ENCODE results near the gene WDR90.

Gene WDR90

DNA sequence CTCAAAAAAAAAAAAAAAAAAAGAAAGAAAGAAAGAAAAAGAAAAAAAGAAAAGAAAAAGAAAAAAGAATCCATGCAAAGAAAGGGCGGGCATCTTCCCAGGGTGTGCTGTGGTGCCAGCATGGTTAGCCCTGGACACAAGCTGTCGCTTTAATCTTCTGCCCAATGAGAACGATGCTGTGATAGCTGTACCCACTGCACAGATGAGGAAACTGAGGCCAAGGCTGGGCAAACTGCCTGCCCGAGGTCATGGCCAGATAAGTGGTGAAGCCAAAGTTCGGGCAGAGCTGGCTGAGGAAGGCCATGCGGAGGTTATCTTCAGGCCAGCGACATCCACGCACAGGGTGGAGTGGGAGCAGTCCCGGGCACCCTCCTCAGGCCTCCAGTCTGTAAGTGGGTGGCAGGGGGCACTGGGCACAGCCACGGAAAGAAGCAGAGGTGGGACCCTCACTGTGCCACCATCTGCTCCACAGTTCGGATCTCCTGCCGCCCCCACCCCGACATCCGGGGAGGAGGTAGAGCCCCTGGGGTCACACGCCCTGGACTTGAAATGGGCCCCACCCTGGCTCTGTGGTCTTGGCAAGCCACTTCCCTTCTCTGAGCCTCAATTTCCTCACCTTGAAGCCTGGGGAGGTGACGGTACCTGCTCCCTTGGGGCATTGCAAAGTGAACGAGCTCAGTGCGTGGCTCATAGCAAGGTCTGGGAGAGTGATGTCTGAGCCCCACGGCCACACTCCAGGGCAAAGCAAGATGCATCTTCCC, 49.9 kb downstream of the WDR90 start:
- no peaks in the 10 kb centered on the region for H3K27me3 ChIP-seq (ENCODE audit: insufficient read depth, low read length)

DNA sequence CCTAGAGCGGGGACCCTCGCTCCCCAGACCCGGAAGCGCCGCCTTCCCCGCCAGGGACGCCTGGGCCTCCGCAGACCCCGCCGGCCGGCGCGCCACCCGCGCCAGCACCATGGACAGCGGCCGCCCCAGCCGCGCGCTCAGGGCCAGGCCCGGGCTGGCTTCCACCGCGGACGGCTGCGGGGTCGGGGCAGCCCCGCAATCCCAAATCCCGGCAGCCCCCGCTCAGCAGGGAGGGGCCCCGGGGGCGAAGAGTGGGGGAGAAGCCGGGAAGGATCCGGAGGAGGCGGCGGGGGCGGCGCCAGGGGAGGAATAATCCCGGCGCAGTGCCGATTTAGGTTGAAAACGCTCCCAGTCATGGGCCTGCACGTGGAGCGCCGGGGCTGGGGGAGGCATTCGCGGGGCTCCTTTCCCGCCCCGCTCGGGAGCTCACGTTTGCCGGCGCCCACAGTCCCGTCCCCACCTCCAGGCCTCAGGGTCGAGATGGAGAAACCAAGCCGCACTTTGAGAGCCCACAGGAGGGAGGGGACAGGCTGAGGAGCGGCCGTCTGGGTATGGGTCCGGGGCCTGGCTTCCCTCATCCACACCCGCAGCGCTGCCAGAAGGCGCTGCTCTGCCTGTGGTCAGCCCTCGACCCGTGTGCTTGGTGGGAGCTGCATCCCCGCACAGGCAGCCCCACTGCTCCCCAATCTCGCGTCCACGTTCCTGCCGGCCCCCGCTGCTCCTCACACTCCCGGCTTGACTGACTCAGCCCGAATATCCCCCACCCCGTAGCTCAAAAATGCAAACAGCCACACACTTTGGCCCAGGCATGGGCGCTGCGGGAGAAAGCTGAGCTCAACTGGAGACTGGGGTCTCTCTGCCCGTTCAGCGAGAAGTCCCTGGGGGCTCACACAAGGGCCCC, 51.8 kb downstream of the WDR90 start:
- no peak overlapping the region for H3K4me3 ChIP-seq (ENCODE audit: low read depth, low read length, poor library complexity, severe bottlenecking)

More for the DNA sequence above, 49.9 kb downstream of the WDR90 start:
- Histone ChIP-seq H3K79me2 (ENCODE audit: insufficient read depth, low read length) (no peaks in the 10 kb centered on the region), H3K27ac (ENCODE audit: low read depth, low read length, poor library complexity, severe bottlenecking) (no peak overlapping the region), H3K4me1 (ENCODE audit: insufficient read depth, low read length, severe bottlenecking) (peaks cover 17% of the 10 kb centered on the region), H3K9me2 (ENCODE audit: low read depth, low read length) (no peaks in the 10 kb centered on the region), H3K36me3 (ENCODE audit: insufficient read depth, low read length) (no peaks in the 10 kb centered on the region), H3F3A (ENCODE audit: insufficient read depth, low read length) (no peaks in the 10 kb centered on the region), H3K9me3 (ENCODE audit: low read length) (no peaks in the 10 kb centered on the region), H3K4me3 (ENCODE audit: low read depth, low read length, poor library complexity, severe bottlenecking) (no peak overlapping the region), H3K4me2 (ENCODE audit: low read length) (no peak overlapping the region), H4K20me1 (ENCODE audit: insufficient read depth, low read length) (no peaks in the 10 kb centered on the region), H2AFZ (ENCODE audit: low read length) (no peak overlapping the region), H3K9ac (ENCODE audit: low read length) (no peak overlapping the region)
- TF ChIP-seq EZH2 (IDR thresholded peaks at IDR 0.05; ENCODE audit: borderline replicate concordance, low read length) = no peak

DNA sequence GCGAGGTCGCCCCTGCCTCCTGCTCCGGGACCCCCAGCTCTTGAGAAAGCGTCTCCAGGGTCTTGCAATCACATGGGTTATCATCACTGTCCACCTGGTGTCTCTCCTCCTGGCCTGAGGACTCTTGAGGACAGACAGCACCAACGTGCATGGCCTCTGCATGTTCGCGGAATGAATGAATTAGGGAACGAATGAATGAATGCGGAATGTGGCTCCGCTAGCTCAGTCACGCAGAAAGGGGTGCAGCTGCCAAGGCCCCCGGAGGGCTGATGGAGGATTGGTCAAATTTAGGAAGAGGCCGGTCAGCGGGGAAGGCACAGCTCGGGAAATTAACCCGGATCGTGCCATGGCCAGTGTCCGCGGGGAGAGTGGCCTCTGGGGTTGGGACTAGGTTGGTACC, 53.2 kb downstream of the WDR90 start:
- H3K9ac ChIP-seq (ENCODE audit: low read length) = no peak overlapping the region
- H3K27me3 ChIP-seq (ENCODE audit: insufficient read depth, low read length) = no peaks in the 10 kb centered on the region
- no peaks in the 10 kb centered on the region for H3K4me1 ChIP-seq (ENCODE audit: insufficient read depth, low read length, severe bottlenecking)
- no peaks in the 10 kb centered on the region for H3F3A ChIP-seq (ENCODE audit: insufficient read depth, low read length)
- TF ChIP-seq EZH2 (IDR thresholded peaks at IDR 0.05; ENCODE audit: borderline replicate concordance, low read length) (no peak), CTCF (IDR thresholded peaks at IDR 0.05; ENCODE audit: low read length) (no peak)
- H2AFZ ChIP-seq (ENCODE audit: low read length) = no peak overlapping the region
- no peaks in the 10 kb centered on the region for H3K9me3 ChIP-seq (ENCODE audit: low read length)
- H3K79me2 ChIP-seq (ENCODE audit: insufficient read depth, low read length) = no peaks in the 10 kb centered on the region
- no peaks in the 10 kb centered on the region for H3K36me3 ChIP-seq (ENCODE audit: insufficient read depth, low read length)
- H3K4me2 ChIP-seq (ENCODE audit: low read length) = no peak overlapping the region
- no peaks in the 10 kb centered on the region for H4K20me1 ChIP-seq (ENCODE audit: insufficient read depth, low read length)
- H3K4me3 ChIP-seq (ENCODE audit: low read depth, low read length, poor library complexity, severe bottlenecking) = no peak overlapping the region
- no peaks in the 10 kb centered on the region for H3K9me2 ChIP-seq (ENCODE audit: low read depth, low read length)
- H3K27ac ChIP-seq (ENCODE audit: low read depth, low read length, poor library complexity, severe bottlenecking) = no peak overlapping the region

More for the DNA sequence above, 51.8 kb downstream of the WDR90 start:
- no peaks in the 10 kb centered on the region for H3K27me3 ChIP-seq (ENCODE audit: insufficient read depth, low read length)
- no peak overlapping the region for H3K9ac ChIP-seq (ENCODE audit: low read length)
- no peaks in the 10 kb centered on the region for H3K79me2 ChIP-seq (ENCODE audit: insufficient read depth, low read length)
- H2AFZ ChIP-seq (ENCODE audit: low read length) = no peak overlapping the region
- H3K4me1 ChIP-seq (ENCODE audit: insufficient read depth, low read length, severe bottlenecking) = peaks cover 1% of the 10 kb centered on the region
- no peaks in the 10 kb centered on the region for H3F3A ChIP-seq (ENCODE audit: insufficient read depth, low read length)
- H3K9me2 ChIP-seq (ENCODE audit: low read depth, low read length) = no peaks in the 10 kb centered on the region
- no peaks in the 10 kb centered on the region for H3K9me3 ChIP-seq (ENCODE audit: low read length)
- H3K4me2 ChIP-seq (ENCODE audit: low read length) = no peak overlapping the region
- H4K20me1 ChIP-seq (ENCODE audit: insufficient read depth, low read length) = no peaks in the 10 kb centered on the region
- TF ChIP-seq EZH2 (IDR thresholded peaks at IDR 0.05; ENCODE audit: borderline replicate concordance, low read length) (no peak), CTCF (IDR thresholded peaks at IDR 0.05; ENCODE audit: low read length) (no peak)
- no peak overlapping the region for H3K27ac ChIP-seq (ENCODE audit: low read depth, low read length, poor library complexity, severe bottlenecking)
- H3K36me3 ChIP-seq (ENCODE audit: insufficient read depth, low read length) = no peaks in the 10 kb centered on the region
